Right renal pelvis (tissue), 4 donors: ENCODE data around the gene AP3B1. TPM values are rescaled to one million over a fixed set of nuclear protein-coding genes. Genes with fewer than 3 reads are reported as not detected.

ENCODE experiments used
- DNase-seq, 4 donors: peaks; one replicate each; pipeline ENCODE4 v3.0.0-alpha.2; 2013; ENCODE audit warnings: low read depth in 4 of 4, low spot score in 3 of 4, missing footprints in 1 of 4
- polyA plus RNA-seq, 4 donors: library from polyadenylated mRNA; unstranded; fragments of 120-200 nt; gene quantifications; one replicate each; pipeline ENCODE4 v1.2.1, GENCODE V29; 2013; ENCODE audit not compliant: insufficient read length in 4 of 4

AP3B1 gene
- polyA plus RNA-seq, 4 donors = 70.2 to 82.3 (median 75.7) TPM

- no peak for DNase-seq
Observed at GRCh38 chr5:78289911-78290310, 4.6 kb downstream of the AP3B1 start.

DNA sequence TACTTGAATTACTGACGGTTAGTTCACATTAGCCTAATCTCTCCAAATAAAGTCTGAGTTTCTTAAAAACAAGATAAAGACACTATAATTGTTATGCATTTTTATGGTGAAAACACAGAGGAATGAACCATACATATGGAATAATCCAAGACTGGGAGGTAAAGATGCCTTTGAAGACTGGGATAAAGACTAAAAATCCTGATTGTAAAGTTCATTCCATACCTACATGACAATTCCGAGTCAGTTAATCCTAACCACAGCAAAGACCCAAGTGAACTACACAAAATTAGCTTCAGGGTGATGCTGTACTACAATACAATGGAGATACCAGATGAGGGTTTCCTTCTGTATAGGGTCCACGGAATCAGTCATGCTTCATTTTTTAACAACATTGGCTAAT lies 6.3 kb downstream of the AP3B1 start:
- DNase-seq = no peak

GRCh38 chr5:78287833-78288232 lies 6.7 kb downstream of the AP3B1 start:
- no peak for DNase-seq

DNA sequence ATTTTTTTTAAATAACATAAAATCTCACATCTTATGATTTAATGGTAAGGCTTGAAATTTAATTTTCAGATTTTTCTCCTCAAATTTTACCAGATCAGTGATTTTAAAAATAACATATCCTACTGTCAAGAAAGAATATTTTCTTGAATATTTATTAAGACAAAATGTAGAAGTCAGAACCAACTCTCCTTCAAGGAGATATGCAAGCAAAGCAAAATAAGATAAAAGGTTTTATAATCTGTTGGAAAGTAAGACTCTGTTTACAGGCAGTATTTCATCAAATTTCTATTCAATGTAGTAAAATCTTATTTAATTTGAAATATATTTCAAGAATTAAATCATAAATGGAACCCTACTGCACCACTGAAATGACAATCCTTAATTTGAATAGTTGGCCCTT lies 7.3 kb downstream of the AP3B1 start:
- DNase-seq = no peak

- no peak for DNase-seq
Observed at GRCh38 chr5:78286290-78286689, 8.2 kb downstream of the AP3B1 start.

DNA sequence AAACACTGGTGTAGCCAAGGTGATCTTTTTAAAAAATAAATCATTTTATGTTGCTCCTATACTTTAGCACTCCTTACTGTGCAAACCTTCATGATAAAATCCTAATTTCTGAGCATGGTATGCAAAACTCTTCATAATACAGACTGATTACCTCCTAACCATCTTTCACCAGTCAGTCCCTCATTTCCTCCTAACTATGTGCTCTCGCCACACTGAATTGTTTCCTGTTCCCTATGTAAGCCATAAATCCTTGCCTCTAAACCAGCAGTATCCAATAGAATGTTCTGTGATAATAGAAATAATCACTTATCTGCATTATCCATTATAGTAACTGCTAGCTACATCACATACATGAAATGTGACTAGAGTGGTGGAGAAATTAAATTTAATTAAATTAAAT lies 10.7 kb downstream of the AP3B1 start:
- no peak for DNase-seq

DNA sequence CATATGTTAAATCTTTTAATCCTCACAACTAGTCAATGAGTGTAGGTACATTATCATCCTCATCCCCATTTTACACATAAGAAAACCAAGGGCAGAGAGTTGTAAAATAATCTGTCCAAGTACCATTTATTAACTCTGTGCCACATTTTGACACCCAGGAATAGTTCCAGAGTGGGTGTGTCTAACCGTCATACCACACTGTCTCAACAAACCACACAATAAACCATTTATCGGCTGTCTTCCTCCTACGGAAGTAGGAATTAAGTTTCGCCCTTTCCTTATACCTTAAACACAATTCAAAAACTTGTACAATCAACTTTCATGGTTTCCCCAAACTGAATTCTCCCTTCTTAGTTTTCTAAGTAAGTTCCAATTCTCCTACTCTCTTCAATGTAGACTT lies 11.4 kb downstream of the AP3B1 start:
- no peak for DNase-seq

DNA sequence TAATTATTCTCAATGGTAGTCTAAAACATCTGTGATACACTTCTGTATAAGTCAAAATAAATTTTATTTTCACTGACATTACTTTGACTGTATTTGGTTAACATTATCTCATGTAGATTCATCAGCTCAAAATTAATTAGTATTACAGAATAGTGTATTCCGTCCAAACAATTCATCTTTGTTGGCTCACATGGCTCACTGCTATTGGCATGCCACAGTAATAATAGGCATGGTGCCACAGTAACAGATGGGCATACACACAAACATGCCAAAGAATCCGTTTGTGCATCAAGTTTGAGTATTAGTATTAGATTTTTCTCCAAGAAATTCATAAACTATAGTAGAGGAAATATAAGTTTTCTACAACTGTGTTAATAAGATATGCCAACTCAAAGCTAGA lies 14.2 kb downstream of the AP3B1 start:
- DNase-seq = no peak

GRCh38 chr5:78279194-78279593 lies 15.3 kb downstream of the AP3B1 start:
- DNase-seq = no peak

DNA sequence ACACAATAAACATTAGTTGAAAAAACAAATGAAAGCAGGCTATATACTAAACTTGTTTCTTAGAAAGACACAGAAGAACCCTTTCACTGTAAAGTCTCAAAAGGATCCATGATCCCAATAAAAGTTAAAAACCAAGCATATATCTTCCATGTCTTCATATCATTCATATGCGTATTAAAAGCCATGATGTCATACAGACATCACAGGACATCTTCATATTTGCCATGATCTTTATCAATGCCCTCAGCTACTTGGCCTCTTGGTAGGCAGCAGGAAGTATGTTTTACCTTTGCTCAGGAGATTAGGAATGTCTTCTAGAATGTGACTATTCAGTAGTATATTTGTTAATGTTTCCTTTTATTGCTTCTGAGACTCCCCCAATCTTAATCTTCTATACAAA lies 16.8 kb downstream of the AP3B1 start:
- DNase-seq = no peak

DNA sequence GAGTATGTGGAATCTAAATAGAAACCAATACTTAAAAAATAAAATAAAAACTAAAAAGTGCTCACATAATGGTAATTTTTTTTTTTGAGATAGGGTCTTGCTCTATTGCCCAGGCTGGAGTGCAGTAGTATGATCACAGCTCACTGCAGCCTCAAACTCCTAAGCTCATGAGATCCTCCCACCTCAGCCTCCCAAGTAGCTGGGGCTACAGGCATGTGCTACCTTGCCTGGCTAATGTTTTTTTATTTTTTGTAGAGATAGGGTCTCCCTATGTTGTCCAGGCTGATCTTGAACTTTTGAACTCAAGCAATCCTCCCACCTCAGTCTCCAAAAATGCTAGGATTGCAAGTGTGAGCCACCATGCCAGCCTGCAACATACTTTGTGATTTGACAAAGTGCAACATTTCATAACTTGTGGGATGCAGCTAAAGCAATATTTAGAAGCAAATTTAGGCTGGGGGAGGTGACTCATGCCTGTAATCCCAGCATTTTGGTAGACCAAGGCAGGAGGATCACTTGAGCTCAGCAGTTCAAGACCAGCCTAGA lies 18.4 kb downstream of the AP3B1 start:
- no peak for DNase-seq

DNA sequence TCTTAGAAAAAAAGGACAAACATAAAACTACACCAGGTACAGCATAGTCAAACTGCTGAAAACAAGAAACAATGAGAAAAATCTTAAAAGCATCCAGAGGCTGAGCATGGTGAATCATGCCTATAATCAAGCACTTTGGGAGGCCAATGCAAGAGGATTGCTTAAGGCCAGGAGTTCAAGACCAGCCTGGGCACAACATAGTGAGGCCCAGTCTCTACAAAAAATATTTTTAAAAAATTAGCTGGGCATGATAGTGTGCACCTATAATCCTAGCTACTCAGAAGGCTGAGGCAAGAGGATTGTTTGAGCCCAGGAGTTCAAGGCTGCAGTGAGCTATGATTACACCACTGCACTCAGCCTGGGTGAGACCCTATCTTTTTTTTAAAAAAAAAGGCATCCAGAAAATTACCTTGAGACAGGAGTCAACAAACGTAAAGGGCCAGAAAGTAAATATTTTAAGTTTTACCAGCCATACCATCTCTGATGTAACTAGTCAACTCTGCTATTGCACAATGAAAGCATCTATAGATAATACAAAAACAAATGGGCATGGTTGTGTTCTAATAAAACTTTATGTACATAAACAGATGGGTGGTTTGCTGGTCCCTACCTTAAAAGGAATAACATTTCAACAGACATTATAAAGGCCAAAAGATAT lies 19.8 kb downstream of the AP3B1 start:
- no peak for DNase-seq

GRCh38 chr5:78273436-78273835 lies 21.1 kb downstream of the AP3B1 start:
- DNase-seq = no peak

GRCh38 chr5:78271766-78272165 lies 22.7 kb downstream of the AP3B1 start:
- DNase-seq = no peak

DNA sequence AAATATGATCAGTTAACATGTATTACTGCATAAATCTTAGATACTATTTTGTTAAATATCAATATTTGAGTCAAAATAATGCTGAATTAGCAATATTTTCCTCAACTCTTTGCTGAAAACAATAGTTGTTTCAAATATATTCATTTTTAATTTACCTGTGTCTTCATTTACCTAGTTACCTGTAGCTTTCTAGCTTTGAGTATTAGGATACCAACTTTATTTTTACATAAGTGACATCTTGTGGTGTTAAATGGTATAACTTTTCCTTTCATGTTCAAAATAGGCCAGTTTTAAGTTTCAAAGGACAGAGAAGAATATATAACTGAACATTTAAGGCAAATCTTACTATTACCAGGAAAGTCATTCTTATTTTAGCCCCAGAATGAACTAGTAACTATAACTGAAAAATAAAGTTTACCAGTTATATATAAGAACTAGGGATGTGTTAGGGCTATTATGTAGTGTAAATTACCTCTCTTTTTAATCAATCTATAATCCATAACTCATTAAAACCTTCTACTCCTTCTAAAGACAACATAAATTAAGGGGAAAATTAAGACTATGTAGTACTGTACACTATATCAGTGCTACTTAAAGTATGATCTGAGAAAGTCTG lies 25.3 kb downstream of the AP3B1 start:
- DNase-seq = no peak

GRCh38 chr5:78268356-78268755 lies 26.1 kb downstream of the AP3B1 start:
- DNase-seq = no peak

DNA sequence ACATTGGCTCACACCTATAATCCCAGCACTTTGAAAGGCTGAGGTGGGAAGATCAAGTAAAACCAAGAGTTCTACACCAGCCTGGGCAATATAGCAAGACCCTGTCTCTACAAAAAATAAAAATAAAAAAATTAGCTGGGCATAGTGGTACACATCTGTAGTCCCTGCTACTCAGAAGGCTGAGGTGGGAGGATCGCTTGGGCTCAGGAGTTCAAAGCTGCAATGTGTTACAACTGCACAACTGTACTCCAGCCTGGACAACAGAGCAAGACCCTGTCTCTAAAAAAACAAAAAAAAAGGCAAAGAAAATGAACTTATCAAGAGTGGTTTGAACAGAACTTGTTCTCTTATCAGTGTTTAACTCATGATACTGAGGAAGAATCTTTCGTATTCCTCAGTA lies 29.3 kb downstream of the AP3B1 start:
- DNase-seq = no peak

DNA sequence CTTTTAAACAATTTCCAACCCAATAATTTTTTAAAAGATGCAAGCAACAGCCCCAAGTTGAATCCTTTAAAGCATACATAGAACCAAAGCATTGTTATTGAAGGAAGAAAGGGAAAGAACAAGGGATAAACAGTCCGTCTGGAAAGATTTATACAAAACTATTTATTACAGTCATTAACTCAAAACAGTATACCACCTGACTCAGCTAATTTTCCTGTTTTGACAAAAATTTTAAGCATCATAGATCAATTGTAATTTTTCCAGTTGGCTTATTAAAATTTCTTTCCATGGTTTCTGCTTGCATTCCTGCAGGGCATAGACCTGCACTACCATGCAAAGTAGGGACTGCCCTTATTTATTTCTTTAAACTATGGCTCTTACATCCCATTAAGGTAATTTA lies 29.9 kb downstream of the AP3B1 start:
- no peak for DNase-seq

DNA sequence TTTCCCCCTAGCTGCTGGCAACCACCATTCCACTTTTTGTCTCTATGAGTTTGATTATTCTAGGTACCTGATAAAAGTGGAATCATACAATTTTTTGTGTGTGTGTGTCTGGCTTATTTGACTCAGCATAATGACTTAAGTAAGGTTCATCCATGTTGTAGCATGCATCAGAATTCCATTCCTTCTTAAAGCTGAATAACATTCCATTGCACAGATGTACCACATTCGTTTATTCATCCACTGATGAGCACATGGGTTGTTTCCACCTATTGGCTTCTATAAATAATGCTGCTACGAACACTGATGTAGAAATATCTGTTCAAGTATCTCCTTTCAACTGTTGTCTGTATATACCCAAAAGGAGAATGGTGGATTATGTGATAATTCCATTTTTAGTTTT lies 33.7 kb downstream of the AP3B1 start:
- DNase-seq = no peak

GRCh38 chr5:78253201-78253600 lies 41.3 kb downstream of the AP3B1 start:
- no peak for DNase-seq

DNA sequence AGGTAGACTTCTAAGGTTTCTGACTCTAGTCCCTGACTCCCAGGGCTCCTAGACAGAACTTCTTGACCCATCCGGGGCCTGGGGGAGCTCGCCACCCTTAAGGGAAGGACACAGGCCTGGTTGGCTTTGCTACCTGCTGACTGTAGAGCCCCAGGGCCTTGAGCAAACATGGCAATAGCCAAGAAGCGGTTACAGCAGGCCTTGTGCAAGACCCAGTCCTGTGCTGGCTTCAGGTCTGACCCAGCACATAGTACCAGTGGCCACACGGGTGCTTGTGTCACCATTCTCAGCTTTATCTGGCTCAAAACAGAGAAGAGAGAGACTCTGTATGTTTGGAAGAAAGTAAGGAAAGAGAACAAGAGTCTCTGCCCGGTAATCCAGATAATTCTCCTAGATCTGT lies 41.8 kb downstream of the AP3B1 start:
- DNase-seq = no peak

DNA sequence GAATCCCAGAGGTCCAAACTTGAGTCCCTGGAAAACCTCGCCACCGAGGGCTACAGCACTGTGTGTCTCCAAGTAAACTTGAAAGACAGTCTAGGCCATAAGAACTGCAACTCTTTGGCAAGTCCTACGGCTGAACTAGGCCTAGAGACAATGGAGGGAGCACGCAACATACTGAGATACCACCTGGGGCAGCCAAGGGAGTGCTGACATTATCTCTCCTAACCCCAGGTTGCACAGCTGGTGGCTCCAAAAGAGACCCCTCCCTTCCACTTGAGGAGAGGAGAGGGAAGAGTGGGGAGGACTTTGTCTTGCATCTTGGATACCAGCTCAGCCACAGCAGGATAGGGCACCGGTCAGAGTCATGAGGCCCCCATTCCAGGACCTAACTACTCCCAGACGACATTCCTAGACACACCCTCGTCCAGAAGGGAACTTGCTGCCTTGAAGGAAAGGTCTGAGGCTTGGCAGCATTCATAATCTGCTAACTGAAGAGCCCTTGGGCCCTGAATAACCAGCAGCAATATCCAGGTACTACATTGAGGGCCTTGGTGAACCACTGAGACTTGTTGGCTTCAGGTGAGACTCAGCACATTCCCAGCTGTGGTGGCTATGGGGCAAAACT lies 42.7 kb downstream of the AP3B1 start:
- no peak for DNase-seq
